Measurements from ENCODE around the gene MAPKAP1.

DNA sequence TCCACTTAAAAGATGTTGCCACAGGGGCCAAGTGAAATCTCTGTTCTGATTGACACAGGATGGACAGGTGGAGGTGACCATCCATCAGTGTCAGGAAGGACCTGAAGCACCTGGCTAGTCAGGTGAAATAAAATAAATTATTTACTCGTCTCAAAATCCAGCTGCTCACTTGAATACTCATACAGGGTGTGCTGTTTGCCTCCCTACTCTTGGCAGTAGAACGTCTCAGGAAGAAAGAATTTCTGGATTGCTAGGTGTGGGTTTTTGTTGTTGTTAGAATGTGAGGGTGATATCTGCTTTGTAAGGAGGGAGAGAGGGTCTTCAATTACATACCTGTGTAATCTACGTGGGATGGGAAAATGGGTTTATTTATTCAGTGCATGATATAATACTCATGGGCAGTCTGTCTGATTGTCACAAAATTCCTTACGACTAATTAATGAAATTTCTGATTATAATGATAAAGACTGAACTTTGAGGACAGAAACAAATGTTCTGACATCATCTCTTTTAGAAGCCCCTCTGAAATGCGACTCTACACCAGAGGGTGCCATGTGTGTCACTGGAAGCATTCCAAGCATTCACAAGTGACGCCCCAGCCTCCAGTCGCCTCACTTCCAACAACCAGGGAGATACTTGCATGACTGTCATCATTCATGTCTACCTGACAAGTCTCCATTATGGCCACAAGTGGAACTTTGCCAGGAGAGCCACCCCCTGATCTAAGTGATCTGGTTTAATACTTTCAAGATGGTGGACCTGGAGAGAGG lies 227.0 kb downstream of the MAPKAP1 start:
- TF ChIP-seq POLR2AphosphoS5 (IDR thresholded peaks at IDR 0.05; ENCODE audit: low read depth, low read length) (no peak), REST (IDR thresholded peaks at IDR 0.05; ENCODE audit: insufficient read depth in 1 of 2, low read depth in 2 of 2, low read length in 2 of 2) (no peak), SIN3A (IDR thresholded peaks at IDR 0.05; ENCODE audit: borderline replicate concordance, insufficient read depth, low read length) (no peak), FOXP2 (optimal IDR thresholded peaks at IDR 0.05; ENCODE audit: borderline replicate concordance, extremely low read depth, extremely low read length, insufficient read depth) (no peak)
